K562 (cell line): ENCODE measurements around the gene EPS8. TPM values are rescaled to one million over a fixed set of nuclear protein-coding genes. Genes with fewer than 3 reads are reported as not detected.

Experiments used
- POLR2H ChIP-seq: IDR thresholded peaks from 2 replicates; pipeline ENCODE4 v1.6.1; 2016; ENCODE audit warnings: missing genetic modification characterization, low read depth, mild to moderate bottlenecking, control low read depth, missing compliant biosample characterization, moderate library complexity
- RBM14 ChIP-seq: fragments of 200-400 bp; formaldehyde crosslinking; IDR thresholded peaks from 2 replicates; pipeline ENCODE4 v1.6.1; 2018; ENCODE audit warnings: low read depth, mild to moderate bottlenecking, low read length, moderate library complexity, borderline replicate concordance; ENCODE audit not compliant: insufficient read depth
- ZBTB1 ChIP-seq: sonication (generic); formaldehyde crosslinking; IDR thresholded peaks from 2 replicates; pipeline ENCODE4 v1.8.1; 2023; ENCODE audit warnings: missing genetic modification reagents, low read depth, mild to moderate bottlenecking, borderline replicate concordance
- ZNF609 ChIP-seq: sonication (generic); formaldehyde crosslinking; IDR thresholded peaks from 2 replicates; pipeline ENCODE4 v1.8.1; 2023; ENCODE audit warnings: missing genetic modification reagents, mild to moderate bottlenecking, borderline replicate concordance
- polyA plus RNA-seq, 8 experiments: library from polyadenylated mRNA; depleted of rRNA in 4 of 8; stranded (reverse) in 5 of 8; unstranded in 3 of 8; fragments of >200 nt; fragmentation: Nextera tagmentation in 2 of 8; fragmentation: Illumina TruSeq in 1 of 8; extraction: Ambion mirVana in 2 of 8; extraction: Trizol in 1 of 8; gene quantifications; 2 replicates each; pipeline versions ENCODE4 v1.2.1 to v1.2.3, GENCODE V29; 2011 to 2014; ENCODE audit warnings: inconsistent platforms in 1 of 8, missing spikeins in 1 of 8
- total RNA-seq, 7 experiments: library from RNA; depleted of rRNA in 6 of 7; stranded (reverse); fragments of >200 nt in 6 of 7; fragmentation: Illumina TruSeq in 2 of 7; extraction: Trizol in 2 of 7; gene quantifications; 2 replicates each; pipeline versions ENCODE4 v1.2.1 to v1.2.3, GENCODE V29; 2011 to 2021; ENCODE audit warnings: low replicate concordance in 1 of 7

Gene EPS8
- total and polyA plus RNA-seq, 9 of the 15 experiments (the other 6 are each of a cell fraction or from before 2014, with no cell fraction given), result 0.10 to 1.9 (median 0.33) TPM

GRCh38 chr12:15707516-15708199 is 81.5 kb downstream of the EPS8 start (continued):
- no peak for TF ChIP-seq ZNF609
- no peak for TF ChIP-seq RBM14
- no peak for TF ChIP-seq POLR2H (tag)
- TF ChIP-seq ZBTB1 (CRISPR knock-in tag), result no peak
